ENCODE data around the gene LIN7B.

LIN7B gene

GRCh38 chr19:49094505-49095482, 19.4 kb upstream of the LIN7B start:
- peak; percentile 58 for DNase-seq

- peak; percentile 69 for DNase-seq
Measured at GRCh38 chr19:49097453-49098288, 16.5 kb upstream of the LIN7B start.

GRCh38 chr19:49098795-49099194, 15.4 kb upstream of the LIN7B start:
- DNase-seq, result no peak

- DNase-seq, result no peak
Measured at GRCh38 chr19:49101160-49101559, 13.0 kb upstream of the LIN7B start.

- DNase-seq, result no peak
Measured at GRCh38 chr19:49102303-49102702, 11.9 kb upstream of the LIN7B start.

- DNase-seq, result no peak
Measured at GRCh38 chr19:49103331-49104085, 10.7 kb upstream of the LIN7B start.

- DNase-seq, result no peak
Measured at GRCh38 chr19:49104229-49104864, 9.8 kb upstream of the LIN7B start.

- DNase-seq, result peak; percentile 37
Measured at GRCh38 chr19:49106648-49107135, 7.5 kb upstream of the LIN7B start.

- DNase-seq, result no peak
Measured at GRCh38 chr19:49107625-49108459, 6.3 kb upstream of the LIN7B start.

- DNase-seq, result no peak
Measured at GRCh38 chr19:49109051-49109450, 5.1 kb upstream of the LIN7B start.

- no peak for DNase-seq
Measured at GRCh38 chr19:49109569-49110233, 4.5 kb upstream of the LIN7B start.

- no peak for DNase-seq
Measured at GRCh38 chr19:49110567-49110966, 3.6 kb upstream of the LIN7B start.

- DNase-seq, result no peak
Measured at GRCh38 chr19:49111218-49111998, 2.8 kb upstream of the LIN7B start.

- DNase-seq, result peak; percentile 73
Measured at GRCh38 chr19:49114630-49115363, 627 bp downstream of the LIN7B start.

GRCh38 chr19:49116544-49116943, 2.4 kb downstream of the LIN7B start:
- DNase-seq, result no peak

GRCh38 chr19:49117677-49118564, 3.8 kb downstream of the LIN7B start:
- no peak for DNase-seq

- DNase-seq, result peak; percentile 96
Measured at GRCh38 chr19:49118565-49119410, 4.6 kb downstream of the LIN7B start, which contains the start of gene C19orf73. TSS of gene C19orf73 (minus strand) at chr19:49119143. CDS start at chr19:49119022, 121 bp downstream.
